ENCODE results near the gene CYBA. TPM values are rescaled to one million over a fixed set of nuclear protein-coding genes. Genes with fewer than 3 reads are reported as not detected.

Gene CYBA
- total and polyA plus RNA-seq, 2 of the 13 experiments (the other 11 are each of a cell fraction or from before 2014, with no cell fraction given): 196 to 250 TPM

GRCh38 chr16:88600539-88600896 is 50.3 kb downstream of the CYBA start:
- H3K4me3 ChIP-seq (replicated peaks in 1 of 3; ENCODE audit: insufficient read depth in 1 of 3, low read depth in 2 of 3, low read length in 3 of 3): no peak overlapping the region
- peaks cover 3% of the 10 kb centered on the region for H4K20me1 ChIP-seq (ENCODE audit: insufficient read depth, low read length)
- no peak for ATAC-seq
- no peak overlapping the region for H3K4me2 ChIP-seq (ENCODE audit: low read depth, low read length)
- H3K9me3 ChIP-seq (ENCODE audit: low read length): no peaks in the 10 kb centered on the region
- no peaks in the 10 kb centered on the region for H3K27me3 ChIP-seq (ENCODE audit: control insufficient read depth in 1 of 2, insufficient read depth in 2 of 2, low read length in 2 of 2)
- POLR2A ChIA-PET: no interaction called here
- no TSS peak for BruUV-seq (replicated peaks)
- intact Hi-C loops (cut with micrococcal nuclease; ENCODE audit: unreplicated experiment): no loop called here
- WGBS (ENCODE audit: low lambda C conversion rate): 94% methylated on average over 6 of the region's 6 CpGs
- H3K27ac ChIP-seq (ENCODE audit: extremely low read length, insufficient read depth, low read length): no peak overlapping the region
- CTCF ChIA-PET (ENCODE audit: low intra/inter-chr PET ratio, low total read pairs): no interaction called here
- H2AFZ ChIP-seq (ENCODE audit: low read length): no peak overlapping the region
- TF ChIP-seq FOXO4 (CRISPR knock-in tag; conservative IDR thresholded peaks at IDR 0.05): 0 out of 2 replicates have a peak, but pooled peaks have one; percentile 66
- TF ChIP-seq SAP130 (CRISPR knock-in tag; IDR thresholded peaks at IDR 0.05; ENCODE audit: low read depth): no peak
- TF ChIP-seq AKAP8 (CRISPR knock-in tag; IDR thresholded peaks at IDR 0.05): no peak
- in situ Hi-C loops (cut with HindIII; ENCODE audit: extremely low pct_ligation_motif_present, low pct_unique_long_range_greater_than_20kb): no loop called here
- FAIRE-seq: no peak
- peaks cover 32 to 60% of the 10 kb centered on the region in 2 experiments for H3K36me3 ChIP-seq (replicated peaks in 1 of 2; ENCODE audit: control insufficient read depth in 1 of 2, insufficient read depth in 2 of 2, low read length in 2 of 2)
- peaks cover 10% of the 10 kb centered on the region for H3K79me2 ChIP-seq (ENCODE audit: insufficient read depth, low read length)
- DNase-seq (ENCODE audit: low spot score): no peak
- H3K9ac ChIP-seq (ENCODE audit: insufficient read depth, low read depth, low read length): no peak overlapping the region
- peaks cover 43% of the 10 kb centered on the region for H3K4me1 ChIP-seq (ENCODE audit: insufficient read depth, low read length)

DNA sequence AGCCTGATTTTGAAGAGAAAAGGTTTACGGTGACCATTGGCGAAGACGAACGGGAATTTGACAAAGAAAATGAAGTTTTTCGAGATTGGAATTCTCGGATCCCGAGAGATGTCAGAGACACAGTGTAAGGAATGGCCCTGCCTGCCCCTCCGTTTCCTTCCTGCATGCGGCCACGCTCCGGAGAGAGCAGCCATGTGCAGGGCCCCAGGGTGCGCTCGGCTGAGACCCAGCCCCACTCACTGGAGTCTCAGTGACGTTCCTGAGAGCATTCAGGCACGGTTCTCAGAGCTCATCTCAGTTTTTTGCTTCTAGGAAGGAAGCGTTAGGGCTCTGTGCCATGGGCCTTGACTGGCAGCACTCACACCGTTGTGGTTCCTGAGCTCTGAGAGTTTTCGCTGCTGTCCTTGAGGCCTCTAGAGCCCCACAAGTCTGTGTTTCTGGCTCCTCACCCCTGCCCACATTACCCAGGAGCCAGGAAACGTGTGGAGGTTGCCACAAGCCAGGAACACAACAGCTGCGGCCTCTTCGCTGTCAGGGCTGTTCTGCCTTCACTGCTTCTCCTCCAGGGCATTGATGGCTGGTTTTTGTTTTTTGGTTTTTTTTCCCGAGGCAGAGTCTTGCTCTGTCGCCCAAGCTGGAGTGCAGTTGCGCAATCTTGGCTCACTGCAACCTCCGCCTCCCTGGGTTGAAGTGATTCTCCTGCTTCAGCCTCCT is 50.9 kb downstream of the CYBA start:
- Histone ChIP-seq H3K4me3 (replicated peaks in 1 of 3; ENCODE audit: insufficient read depth in 1 of 3, low read depth in 2 of 3, low read length in 3 of 3) (no peak overlapping the region), H3K79me2 (ENCODE audit: insufficient read depth, low read length) (peaks cover 10% of the 10 kb centered on the region), H3K9me3 (ENCODE audit: low read length) (no peaks in the 10 kb centered on the region), H3K9ac (ENCODE audit: insufficient read depth, low read depth, low read length) (no peak overlapping the region), H3K27me3 (ENCODE audit: control insufficient read depth in 1 of 2, insufficient read depth in 2 of 2, low read length in 2 of 2) (no peaks in the 10 kb centered on the region), H2AFZ (ENCODE audit: low read length) (no peak overlapping the region), H3K36me3 (replicated peaks in 1 of 2; ENCODE audit: control insufficient read depth in 1 of 2, insufficient read depth in 2 of 2, low read length in 2 of 2) (peaks cover 32 to 54% of the 10 kb centered on the region in 2 experiments), H3K27ac (ENCODE audit: extremely low read length, insufficient read depth, low read length) (no peak overlapping the region), H3K4me2 (ENCODE audit: low read depth, low read length) (no peak overlapping the region), H4K20me1 (ENCODE audit: insufficient read depth, low read length) (peaks cover 3% of the 10 kb centered on the region), H3K4me1 (ENCODE audit: insufficient read depth, low read length) (peaks cover 43% of the 10 kb centered on the region)
- ChIA-PET POLR2A (no interaction called here), CTCF (ENCODE audit: low intra/inter-chr PET ratio, low total read pairs) (no interaction called here)
- no TSS peak for BruUV-seq (replicated peaks)
- in situ Hi-C loops (cut with HindIII; ENCODE audit: extremely low pct_ligation_motif_present, low pct_unique_long_range_greater_than_20kb): no loop called here
- FAIRE-seq (no peak), ATAC-seq (no peak), DNase-seq (ENCODE audit: low spot score) (no peak)
- 92% methylated on average over 25 of the region's 25 CpGs for WGBS (ENCODE audit: low lambda C conversion rate)
- TF ChIP-seq CEBPG (CRISPR knock-in tag; IDR thresholded peaks at IDR 0.05): peak; percentile 86
- TF ChIP-seq ZSCAN5A (CRISPR knock-in tag; IDR thresholded peaks at IDR 0.05; ENCODE audit: borderline replicate concordance): no peak
- TF ChIP-seq, protein P1, sequence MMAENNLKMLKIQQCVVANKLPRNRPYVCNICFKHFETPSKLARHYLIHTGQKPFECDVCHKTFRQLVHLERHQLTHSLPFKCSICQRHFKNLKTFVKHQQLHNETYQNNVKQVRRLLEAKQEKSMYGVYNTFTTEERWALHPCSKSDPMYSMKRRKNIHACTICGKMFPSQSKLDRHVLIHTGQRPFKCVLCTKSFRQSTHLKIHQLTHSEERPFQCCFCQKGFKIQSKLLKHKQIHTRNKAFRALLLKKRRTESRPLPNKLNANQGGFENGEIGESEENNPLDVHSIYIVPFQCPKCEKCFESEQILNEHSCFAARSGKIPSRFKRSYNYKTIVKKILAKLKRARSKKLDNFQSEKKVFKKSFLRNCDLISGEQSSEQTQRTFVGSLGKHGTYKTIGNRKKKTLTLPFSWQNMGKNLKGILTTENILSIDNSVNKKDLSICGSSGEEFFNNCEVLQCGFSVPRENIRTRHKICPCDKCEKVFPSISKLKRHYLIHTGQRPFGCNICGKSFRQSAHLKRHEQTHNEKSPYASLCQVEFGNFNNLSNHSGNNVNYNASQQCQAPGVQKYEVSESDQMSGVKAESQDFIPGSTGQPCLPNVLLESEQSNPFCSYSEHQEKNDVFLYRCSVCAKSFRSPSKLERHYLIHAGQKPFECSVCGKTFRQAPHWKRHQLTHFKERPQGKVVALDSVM (CRISPR knock-in tag; IDR thresholded peaks at IDR 0.05): peak; percentile 47; the same call in 1 of the 2 replicates
- TF ChIP-seq CEBPB (IDR thresholded peaks at IDR 0.05; ENCODE audit: borderline replicate concordance, low read depth, low read length): peak; percentile 94
- intact Hi-C loops (cut with micrococcal nuclease; ENCODE audit: unreplicated experiment): loop anchor here (5.0 kb wide), 1 partner anchor 52 kb away; the partner anchor contains the start of gene CYBA
